GM19238 (cell line): ENCODE data around the gene ARID3A.

Source experiments
- DNase-seq: peaks from one replicate; pipeline ENCODE4 v3.0.0; 2011; ENCODE audit warnings: low spot score; ENCODE audit not compliant: insufficient read length

ARID3A gene

DNA sequence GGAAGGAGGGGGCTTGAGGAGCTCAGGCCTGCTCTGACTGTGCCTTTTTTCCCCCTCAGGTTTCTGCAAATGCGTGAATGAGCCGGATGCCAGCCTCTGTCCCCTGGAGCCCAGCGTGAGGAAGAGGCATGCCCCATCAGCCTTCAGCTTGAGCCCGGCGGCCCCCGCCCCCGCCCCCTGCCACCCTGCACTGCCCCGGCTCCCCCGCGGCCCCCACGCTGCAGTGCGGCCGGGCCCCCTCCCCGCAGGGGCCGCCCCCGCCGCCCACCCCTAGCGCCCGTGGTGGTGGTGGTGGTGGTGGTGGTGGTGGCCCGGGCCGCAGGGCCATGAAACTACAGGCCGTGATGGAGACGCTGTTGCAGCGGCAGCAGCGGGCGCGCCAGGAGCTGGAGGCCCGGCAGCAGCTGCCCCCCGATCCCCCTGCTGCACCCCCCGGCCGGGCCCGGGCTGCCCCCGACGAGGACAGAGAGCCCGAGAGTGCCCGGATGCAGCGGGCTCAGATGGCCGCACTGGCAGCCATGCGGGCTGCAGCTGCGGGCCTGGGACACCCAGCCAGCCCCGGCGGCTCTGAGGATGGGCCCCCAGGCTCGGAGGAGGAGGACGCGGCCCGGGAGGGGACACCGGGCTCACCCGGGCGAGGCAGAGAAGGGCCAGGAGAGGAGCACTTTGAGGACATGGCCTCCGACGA is 3.5 kb downstream of the ARID3A start:
- no peak for DNase-seq

DNA sequence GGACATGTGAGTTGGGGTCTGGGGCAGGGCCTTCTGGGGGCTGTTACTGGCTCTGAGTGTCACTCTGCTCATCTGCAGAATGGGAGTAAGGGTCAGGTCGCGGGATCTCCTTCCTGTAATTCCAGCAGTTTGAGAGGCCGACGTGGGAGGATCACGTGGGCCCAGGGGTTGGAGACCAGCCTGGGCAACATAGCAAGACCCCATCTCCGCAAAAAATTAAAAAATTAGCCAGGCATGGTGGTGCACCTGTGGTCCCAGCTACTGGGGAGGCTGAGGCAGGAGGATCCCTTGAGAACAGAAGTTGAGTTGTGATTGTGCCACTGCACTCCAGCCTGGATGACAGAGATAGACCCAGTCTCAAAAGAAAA is 4.0 kb downstream of the ARID3A start:
- no peak for DNase-seq

DNA sequence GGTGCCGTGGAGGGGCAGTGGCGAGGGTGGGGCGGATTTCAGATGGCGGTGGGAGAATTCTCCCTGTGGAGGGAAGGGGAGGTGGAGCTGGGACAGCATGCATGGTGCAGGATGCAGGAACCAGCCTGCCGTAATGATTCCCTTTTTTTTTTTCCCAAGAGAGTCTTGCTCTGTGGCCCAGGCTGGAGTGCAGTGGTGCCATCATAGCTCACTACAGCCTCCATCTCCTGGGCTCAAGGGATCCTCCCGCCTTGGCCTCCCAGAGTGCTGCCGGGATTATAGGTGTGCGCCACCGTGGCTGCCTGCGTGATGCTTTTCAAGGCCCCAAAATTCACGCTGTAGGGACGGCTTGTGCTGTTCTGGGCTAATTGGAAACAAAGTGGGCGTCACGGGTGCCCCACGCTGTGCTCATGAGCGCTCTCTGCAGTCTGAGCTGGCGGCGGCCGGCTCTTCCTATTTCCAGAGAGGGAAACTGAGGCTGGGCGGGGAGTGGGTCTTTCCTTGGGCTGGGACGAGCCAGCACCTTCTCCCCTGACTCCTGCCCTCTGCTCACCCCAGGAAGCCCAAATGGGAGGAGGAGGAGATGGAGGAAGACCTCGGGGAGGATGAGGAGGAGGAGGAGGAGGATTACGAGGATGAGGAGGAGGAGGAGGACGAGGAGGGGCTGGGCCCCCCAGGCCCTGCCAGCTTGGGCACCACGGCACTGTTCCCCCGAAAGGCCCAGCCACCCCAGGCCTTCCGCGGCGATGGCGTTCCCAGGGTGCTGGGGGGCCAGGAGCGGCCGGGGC is 6.2 kb downstream of the ARID3A start:
- no peak for DNase-seq

DNA sequence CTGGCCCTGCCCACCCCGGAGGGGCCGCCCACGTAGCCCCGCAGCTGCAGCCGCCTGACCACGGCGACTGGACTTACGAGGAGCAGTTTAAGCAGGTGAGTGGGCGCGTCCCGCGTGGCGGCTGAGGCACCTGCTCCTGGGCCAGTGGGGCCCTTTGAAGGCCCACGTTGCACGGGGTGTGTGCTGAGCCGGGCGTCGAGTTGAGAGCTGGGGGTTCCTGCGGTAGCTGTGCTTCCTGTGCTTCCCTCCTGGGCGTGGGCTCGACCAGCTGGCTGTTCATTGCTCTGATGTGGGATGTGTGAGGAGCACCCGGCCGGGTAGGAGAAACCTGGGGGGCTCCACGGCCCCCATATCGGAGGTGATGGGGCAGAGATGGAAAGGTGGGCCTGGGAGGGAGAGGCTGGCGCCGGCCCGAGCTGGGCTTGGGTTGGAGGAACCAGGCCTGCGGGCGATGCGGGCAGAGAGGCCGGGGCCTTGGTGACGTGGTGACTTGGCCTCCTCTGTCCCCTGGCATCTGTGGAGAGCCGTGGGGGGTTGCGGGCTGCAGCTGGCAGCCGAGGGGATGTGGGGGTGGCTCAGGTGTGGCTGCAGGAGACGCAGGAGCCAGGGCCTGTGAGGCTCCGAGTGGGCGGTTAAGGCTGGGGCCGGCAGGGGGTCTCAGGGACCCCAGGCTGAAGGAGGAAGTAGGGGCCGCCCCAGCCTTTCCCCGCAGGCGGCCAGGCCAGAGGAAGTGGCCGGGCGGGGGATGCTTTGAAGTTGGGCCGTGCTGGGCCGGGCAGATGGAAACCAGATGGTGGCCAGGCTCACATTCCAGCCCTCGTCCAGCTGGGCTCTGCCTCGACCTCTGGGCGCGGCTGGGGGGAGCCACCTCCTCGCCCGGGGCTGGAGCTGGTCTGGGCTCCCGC is 7.1 kb downstream of the ARID3A start:
- no peak for DNase-seq

DNA sequence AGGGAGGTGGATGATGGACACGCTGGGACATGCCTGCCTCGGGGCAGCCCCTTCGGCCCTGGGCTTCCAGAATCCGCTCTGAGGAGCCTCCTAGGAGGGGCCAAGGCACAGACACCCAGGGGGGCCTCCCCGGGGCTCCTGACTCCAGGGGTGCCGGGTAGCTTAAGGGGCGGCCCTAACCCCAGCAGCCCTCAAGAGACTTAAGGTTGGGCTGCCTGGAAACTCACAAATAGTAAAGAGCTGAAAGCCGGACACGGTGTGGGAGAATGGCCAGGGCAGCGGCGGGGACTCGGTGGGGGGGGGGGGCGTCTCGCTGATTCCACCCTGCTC is 7.7 kb downstream of the ARID3A start:
- DNase-seq: no peak

DNA sequence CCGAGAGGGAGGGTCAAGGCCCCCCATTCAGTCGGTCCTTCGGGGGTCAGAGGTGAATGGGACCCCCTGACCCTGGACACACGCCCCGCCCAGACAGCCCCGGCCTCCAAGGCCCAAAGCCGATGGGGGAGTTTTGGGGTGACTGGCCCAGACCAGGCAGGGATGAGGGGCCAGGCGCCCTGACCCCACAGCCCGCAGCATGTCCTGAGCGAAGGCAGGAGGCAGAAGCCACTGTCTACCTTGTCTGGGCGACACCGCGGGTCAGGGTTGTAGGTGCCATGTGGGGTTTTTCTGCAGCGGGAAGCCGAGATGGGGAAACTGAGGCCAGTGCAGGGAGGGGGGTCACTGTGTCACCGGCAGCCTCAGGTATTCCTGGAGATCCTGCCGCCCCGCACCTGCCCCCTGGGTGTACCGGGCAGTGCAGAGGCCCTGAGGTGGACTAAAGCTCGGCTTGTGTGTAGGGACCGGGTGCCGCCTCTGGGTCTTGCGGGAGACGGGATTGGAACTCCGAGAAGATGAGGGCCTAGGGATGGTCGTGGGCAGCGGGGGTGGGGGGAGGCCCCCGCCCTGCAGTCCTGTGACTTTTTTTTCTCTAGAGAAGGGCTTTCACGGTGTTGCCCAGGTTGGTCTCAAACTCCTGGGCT is 8.5 kb downstream of the ARID3A start:
- DNase-seq: no peak

DNA sequence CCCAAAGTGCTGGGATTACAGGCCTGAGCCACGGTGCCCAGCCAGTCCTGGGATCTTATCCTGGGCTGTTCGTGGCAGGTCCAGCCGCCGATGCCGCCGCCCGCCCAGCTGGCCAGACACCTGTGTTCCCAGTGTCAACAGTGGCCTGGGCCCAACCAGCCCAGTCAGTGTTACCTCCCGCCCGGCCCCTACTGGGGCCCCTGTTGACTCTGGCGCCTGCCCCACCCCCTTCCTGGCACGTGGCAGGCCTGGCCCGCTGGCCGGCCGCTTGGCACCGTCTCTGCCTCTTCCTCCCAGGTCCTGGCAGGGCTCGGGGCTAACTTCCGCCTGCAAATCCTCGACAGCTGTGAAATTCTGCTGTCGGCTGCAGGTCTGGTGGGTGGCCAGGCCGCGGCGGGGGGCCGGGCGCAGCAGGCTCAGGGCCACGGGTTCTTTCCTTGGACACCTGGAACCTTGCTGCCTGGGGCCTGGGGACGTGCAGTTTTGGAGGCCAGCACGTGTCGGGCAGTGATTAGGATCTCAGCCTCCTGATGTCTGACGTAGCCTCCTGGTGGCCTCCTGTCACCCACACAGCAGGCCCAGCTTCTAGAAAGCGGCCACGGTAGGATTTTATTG is 9.1 kb downstream of the ARID3A start:
- no peak for DNase-seq

DNA sequence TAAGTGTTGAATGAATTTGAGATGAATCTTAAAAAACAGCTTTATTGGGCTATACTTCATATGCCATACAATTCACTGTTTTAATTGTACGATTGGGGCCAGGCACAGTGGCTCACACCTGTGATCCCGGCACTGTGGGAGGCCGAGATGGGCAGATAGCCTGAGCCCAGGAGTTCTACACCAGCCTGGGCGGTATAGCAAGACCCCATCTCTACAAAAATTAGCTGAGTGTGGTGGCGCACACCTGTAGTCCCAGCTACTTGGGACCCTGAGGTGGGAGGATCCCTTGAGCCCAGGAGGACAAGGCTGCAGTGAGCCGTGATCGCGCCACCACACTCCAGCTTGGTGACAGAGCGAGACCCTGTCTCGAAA is 10.3 kb downstream of the ARID3A start:
- no peak for DNase-seq

DNA sequence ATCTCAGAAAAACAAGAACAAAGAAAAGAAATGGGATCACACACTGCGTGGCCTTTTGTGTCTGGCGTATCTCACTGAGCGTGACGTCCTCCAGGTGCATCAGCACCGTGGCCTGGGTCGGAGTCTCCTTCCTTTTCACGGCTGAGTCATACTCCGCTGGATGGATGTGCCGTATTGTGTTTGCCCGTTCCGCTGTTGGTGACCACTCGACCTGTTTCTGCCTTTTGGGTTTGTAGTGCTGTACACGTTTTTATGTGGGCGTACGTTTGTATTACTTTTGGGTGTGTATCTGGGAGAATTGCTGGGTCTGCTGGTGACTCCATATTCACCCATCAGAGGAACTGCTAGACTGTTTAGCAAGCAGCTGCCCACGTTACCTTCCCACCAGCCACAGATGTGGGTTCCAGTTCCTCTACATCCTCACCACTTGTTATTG is 11.4 kb downstream of the ARID3A start:
- DNase-seq: no peak

DNA sequence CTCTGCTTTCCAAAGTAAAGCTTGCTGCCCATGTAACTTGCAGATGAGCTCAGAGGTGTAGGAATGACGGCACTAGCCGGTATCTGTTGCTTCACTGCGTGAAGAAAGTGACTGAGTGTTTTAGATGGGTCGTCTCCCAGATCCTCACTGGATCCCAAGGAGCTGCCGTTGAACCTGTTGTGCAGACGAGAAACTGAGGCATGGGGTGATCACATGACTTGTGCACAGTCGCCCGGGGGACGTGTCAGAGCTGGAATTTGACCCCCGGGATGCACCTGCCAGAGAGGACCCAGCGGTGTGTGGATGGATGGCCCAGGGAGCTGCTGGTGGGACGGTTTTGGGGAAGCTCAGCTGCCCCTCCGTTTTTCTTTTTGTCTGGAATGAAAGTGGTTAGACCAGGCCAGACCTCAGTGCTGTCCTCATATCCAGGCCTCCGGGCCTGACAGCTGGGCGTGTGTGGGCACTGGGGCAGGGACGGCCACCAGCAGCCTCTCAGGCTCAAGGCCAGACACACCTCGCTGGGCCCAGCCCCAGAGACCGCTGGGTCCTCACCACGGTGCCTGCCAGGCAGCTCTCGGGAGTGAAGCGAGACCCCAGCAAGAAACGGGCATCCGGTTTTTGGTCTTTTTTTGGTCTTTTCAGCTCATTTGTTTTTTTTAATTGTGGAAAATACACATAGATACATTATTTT is 12.5 kb downstream of the ARID3A start:
- no peak for DNase-seq

DNA sequence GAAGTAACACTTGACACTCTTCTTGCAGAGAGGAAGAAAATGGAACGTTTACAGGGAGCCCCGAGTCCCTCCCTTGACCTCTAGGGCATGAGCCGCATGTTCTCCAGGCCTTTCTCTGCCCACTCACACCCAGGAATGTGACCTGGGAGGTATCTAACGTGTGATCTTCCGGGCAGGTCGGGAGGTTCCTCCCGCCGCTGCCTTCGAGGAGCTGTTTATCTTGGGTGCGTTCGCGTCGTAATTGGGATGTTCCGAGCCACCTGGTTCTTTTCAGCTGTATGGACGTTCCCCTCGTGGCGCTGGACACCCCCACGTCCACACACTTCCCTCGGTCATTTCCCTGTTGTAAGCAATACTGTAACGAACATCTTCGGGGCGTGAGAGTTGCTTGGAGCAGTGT is 13.6 kb downstream of the ARID3A start:
- DNase-seq: no peak

DNA sequence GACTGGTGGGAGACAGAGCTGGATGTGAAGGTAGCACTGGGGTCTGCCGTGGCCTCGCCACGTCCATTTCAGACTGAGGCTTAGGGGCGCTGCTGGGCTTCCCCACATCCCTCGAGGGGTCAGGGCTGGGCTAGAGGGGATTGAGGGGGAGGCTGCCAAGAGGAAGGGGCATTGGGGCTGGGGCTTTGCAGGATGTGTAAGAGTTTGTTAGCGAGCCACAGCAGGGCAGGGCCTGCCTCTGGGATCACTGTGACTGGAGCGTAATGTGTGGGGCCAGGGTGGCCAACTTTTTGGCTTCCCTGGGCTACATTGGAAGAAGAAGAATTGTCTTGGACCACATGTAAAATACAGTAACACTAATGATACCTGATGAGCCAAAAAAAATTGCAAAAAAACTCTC is 14.1 kb downstream of the ARID3A start:
- DNase-seq: no peak

DNA sequence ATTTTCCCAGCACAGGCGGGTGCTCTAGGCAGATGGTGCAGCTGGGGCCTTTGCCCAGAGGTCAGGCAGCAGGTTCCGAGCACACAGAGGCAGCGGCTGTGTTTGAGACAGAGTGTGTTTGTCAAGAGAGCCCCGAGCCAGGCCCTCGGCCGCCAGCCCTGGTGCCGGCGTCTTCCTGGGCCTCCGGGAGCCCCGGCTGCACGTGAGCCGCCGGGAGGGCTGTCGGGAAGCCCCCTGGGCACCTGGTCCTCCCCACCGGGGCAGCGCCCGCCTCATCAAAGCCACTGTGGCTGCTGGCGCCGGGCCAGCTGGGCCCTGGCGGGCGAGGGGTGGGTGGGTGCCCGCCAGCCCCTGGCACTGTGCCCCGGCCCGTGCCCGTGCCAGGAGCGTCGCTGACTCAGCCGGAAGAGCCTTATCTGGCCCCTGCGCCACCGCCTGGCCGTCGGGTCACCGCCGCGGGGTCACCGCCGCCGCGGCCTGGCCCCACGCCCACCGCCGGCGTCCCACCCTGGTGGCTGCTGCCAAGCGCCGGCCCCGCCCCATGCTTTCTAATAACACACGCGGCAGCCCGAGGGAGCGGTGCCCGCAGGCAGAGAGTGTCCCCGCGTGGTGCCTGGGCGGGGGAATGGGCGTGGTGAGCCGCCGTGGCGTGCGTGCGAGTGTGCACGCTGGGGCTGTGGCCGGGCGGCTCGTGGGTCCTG is 14.9 kb downstream of the ARID3A start:
- no peak for DNase-seq

DNA sequence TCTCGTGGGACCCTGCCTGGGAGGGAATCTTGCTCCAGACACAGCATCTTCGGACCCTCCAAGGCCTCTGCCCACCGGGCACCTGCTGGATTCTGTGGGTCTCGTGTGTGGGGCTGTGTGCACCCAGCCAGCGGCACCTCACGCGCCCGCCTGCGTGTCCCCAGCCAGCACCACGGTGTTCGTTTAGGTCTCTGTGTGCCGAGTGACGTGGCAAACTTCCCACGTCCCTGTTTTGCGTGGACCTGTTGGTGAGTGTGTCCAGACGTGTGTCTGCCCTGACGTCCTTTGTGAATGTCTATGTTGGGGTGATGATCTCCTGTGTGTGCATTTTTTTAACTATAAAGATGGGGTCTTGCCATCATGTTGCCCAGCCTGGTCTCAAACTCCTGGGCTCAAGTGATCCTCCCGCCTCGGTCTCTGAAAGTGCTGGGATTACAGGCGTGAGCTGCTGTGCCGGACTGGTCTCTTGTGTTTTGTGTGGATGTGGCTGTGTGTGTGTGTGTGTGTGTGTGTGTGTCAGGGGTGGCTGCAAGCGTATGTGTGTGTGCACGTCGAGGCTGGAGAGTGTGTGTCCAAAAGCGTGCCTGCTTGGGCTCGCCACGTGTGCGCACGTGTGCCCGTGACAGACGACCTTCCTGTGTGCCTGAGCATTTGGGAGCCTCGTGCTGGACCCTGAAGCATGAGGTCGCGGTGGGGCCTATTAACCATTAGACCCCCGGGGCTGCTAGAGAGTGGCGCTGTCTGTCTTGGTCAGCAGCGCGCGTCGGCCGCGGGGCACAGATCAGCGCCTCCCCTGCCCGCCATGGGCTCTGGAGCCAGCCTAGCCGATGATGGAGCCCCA is 15.7 kb downstream of the ARID3A start:
- no peak for DNase-seq

DNA sequence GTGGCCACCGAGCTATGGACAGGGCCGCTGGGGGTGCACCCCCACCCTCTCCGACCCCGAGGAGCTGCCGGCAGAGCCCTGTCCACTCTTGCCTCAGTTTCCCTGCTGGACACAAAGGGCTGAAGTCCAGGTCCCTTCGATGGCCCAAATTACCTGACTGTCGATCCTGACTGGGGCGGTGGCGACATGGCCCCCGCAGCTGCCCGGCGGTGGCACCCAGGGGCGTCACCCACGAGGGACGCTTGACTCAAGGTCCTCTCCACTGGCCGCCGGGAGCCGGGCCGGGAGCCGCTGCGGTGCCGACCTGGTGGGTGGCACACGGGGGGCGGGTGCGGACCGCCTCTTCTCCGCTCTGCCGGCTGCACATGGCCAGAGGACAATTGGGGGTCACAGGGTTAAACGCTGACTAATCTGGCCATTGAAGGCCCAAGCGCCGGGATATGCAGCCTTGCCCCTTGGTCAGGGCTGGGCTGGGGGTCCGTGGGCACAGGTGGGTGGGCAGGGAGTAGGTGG is 16.4 kb downstream of the ARID3A start:
- no peak for DNase-seq

DNA sequence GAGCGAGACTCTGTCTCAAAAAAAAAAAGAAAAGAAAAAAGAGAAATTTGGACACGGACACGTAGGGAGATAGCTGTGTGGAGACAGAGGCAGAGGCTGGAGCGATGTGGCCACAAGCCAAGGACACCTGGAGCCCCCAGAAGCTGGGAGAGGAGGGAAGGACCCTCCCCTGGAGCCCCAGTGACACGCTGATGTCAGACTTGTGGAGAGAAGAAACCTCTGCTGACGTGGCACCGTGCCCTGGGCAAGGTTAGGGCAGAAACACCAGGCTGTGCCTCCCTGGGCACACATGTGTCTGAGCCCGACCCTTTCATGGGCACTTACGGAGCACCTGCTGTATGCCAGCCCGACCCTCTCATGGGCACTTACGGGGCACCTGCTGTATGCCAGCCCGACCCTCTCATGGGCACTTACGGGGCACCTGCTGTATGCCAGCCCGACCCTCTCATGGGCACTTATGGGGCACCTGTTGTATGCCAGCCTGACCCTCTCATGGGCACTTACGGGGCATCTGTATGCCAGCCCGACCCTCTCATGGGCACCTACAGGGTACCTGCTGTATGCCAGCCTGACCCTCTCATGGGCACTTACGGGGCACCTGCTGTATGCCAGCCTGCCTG is 17.8 kb downstream of the ARID3A start:
- no peak for DNase-seq

DNA sequence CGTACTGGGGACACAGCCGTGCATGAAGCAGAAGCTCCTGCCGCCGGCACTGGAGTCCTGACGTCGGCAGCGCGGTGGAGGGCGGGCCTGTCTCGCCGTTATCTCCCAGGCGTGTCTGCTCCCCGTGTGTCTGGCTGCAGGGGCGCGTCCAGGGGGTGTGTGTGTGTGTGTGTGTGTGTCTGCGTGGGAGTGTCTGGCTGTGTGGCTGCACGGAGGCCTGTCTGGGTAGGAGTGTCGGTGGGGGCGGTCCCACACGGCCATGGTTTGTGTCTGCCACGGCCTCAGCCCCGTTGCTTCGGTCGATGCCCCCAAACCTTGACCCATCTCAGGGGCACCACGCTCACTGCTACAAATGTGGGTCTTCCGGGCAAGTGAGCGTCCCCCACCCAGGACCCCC is 18.3 kb downstream of the ARID3A start:
- DNase-seq: no peak

DNA sequence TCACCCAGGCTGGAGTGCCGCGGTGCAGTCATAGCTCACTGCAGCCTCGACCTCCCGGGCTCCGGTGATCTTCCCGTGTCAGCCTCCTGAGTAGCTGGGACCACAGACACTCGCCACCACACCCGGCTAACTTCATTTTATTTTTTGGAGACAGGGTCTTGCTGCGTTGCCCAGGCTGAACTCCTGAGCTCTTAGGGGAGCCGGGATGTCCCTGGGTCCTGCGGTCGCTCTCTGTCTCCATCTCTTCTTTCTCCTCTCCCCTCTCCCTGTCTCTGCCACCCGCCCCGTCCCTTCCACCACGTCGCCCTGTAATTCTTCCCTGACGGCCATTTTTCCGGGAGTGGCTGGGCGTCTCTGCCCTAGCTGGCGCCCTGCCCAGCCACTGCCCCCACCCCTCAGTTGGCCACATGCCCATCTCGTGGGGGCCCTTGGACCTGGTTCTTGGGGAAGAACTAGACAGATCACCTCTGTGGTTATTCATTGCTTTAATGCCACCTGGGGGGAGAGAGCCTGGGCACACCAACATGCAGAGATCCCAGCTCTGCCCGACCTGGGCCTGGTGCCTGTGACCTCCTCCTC is 18.9 kb downstream of the ARID3A start:
- DNase-seq: no peak
